Measurements from ENCODE around the gene DNAJC15. TPM values are rescaled to one million over a fixed set of nuclear protein-coding genes. Genes with fewer than 3 reads are reported as not detected.

DNAJC15 gene
- total RNA-seq, 1 experiment from 2014 or later: 10.8 TPM

DNA sequence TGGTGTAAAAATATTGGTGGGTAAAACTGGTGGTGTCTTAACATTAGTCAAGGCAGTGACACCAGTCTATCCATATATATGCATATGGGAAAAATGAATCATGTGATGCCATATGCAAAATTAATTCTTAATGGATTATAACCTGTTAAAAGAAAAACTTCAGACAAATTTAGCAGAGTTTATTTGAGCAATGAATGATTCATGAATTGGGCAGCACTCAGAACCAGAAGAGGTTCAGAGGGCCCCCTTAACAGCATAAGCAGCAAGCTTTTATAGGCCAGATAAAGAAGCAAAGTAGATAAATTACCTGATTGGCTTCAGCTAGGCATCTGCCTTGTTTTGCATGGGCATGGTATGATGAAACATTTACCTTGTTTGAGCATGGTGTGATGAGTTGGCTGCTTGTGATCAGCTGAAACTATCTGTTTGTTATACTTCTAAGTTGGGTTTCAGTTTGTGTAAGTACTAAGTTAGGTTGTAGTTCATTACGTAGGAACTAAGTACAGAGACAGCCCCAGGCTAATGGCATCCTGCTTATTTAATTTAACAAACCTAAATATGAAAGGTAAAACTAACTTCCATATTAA, 66.6 kb downstream of the DNAJC15 start:
- intact Hi-C loops (cut with micrococcal nuclease): loop anchor here (5.0 kb wide), 1 partner anchor 782 kb away; no protein-coding TSS in a partner anchor
- DNase-seq (ENCODE audit: low read depth, low spot score) (no peak), ATAC-seq (no peak)
- Histone ChIP-seq H2AFZ (ENCODE audit: low read depth, low read length, poor library complexity, severe bottlenecking) (no peak overlapping the region), H3K36me3 (ENCODE audit: control insufficient read depth in 1 of 2, insufficient read depth in 2 of 2, low read length in 2 of 2) (no peaks in the 10 kb centered on the region), H3K4me2 (ENCODE audit: low read length) (no peak overlapping the region), H3K4me3 (replicated peaks in 1 of 2; ENCODE audit: low read depth in 1 of 2, low read length in 2 of 2) (no peak overlapping the region), H3K79me2 (ENCODE audit: insufficient read depth, low read length) (no peaks in the 10 kb centered on the region), H3K27me3 (ENCODE audit: insufficient read depth, low read length) (no peaks in the 10 kb centered on the region), H3K9me2 (ENCODE audit: insufficient read depth) (no peaks in the 10 kb centered on the region), H3K27ac (ENCODE audit: low read depth, low read length) (no peak overlapping the region), H3K9ac (ENCODE audit: low read length) (no peak overlapping the region), H3K9me3 (ENCODE audit: control insufficient read depth in 1 of 2, insufficient read depth in 1 of 2, low read depth in 1 of 2, low read length in 2 of 2) (no peaks in the 10 kb centered on the region), H4K20me1 (ENCODE audit: insufficient read depth) (no peaks in the 10 kb centered on the region), H3K4me1 (ENCODE audit: control insufficient read depth in 1 of 2, insufficient read depth in 2 of 2, low read length in 2 of 2) (no peaks in the 10 kb centered on the region)
- TF ChIP-seq ATF3 (IDR thresholded peaks at IDR 0.05) (no peak), CTCF (IDR thresholded peaks at IDR 0.05 in 2 of 3, conservative IDR thresholded peaks at IDR 0.05 in 1 of 3; ENCODE audit: borderline replicate concordance in 1 of 3, insufficient read depth in 1 of 3, low read depth in 2 of 3, low read length in 2 of 3) (no peak)
- POLR2A ChIA-PET: no interaction called here
- CTCF ChIA-PET: no interaction called here
- BruUV-seq (replicated peaks): no TSS peak
- RAD21 ChIA-PET (ENCODE audit: low non-redundant PET in 1 of 2, low total read pairs in 2 of 2, uncharacterized antibody in 2 of 2, unreplicated experiment in 2 of 2): no interaction called here

DNA sequence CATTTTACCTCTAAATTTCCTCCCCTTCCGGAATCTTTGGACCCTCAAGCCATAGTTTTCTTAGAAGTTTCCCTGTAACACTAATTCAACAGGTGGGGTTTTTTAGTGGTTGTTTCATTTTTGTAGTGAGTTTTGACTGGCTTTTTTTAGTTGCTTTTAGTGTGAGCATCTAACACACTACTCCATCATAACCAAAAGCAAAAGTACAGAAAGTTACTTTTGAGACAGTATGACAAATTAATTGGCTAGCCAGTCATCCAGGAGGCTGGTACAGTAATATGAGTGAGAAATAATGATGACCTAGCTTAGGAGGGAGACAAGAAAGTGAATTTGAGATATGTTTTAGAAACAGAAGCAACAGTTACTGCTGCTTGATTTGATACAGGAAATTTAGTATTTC, 71.5 kb downstream of the DNAJC15 start:
- H3K79me2 ChIP-seq (ENCODE audit: insufficient read depth, low read length): no peaks in the 10 kb centered on the region
- no peak for ATAC-seq
- no peaks in the 10 kb centered on the region for H3K4me1 ChIP-seq (ENCODE audit: control insufficient read depth in 1 of 2, insufficient read depth in 2 of 2, low read length in 2 of 2)
- POLR2A ChIA-PET: no interaction called here
- H2AFZ ChIP-seq (ENCODE audit: low read depth, low read length, poor library complexity, severe bottlenecking): no peak overlapping the region
- no peaks in the 10 kb centered on the region for H3K9me3 ChIP-seq (ENCODE audit: control insufficient read depth in 1 of 2, insufficient read depth in 1 of 2, low read depth in 1 of 2, low read length in 2 of 2)
- no peak overlapping the region for H3K9ac ChIP-seq (ENCODE audit: low read length)
- H3K27me3 ChIP-seq (ENCODE audit: insufficient read depth, low read length): no peaks in the 10 kb centered on the region
- H3K27ac ChIP-seq (ENCODE audit: low read depth, low read length): no peak overlapping the region
- RAD21 ChIA-PET (ENCODE audit: low non-redundant PET in 1 of 2, low total read pairs in 2 of 2, uncharacterized antibody in 2 of 2, unreplicated experiment in 2 of 2): no interaction called here
- no peak for DNase-seq (ENCODE audit: low read depth, low spot score)
- H3K36me3 ChIP-seq (ENCODE audit: control insufficient read depth in 1 of 2, insufficient read depth in 2 of 2, low read length in 2 of 2): no peaks in the 10 kb centered on the region
- H3K4me3 ChIP-seq (replicated peaks in 1 of 2; ENCODE audit: low read depth in 1 of 2, low read length in 2 of 2): no peak overlapping the region
- H4K20me1 ChIP-seq (ENCODE audit: insufficient read depth): no peaks in the 10 kb centered on the region
- CTCF ChIA-PET: interaction anchor here (1.3 kb wide), 1 partner anchor 10 kb away, joined by 5 read pairs; no protein-coding TSS in a partner anchor
- H3K4me2 ChIP-seq (ENCODE audit: low read length): no peak overlapping the region
- TF ChIP-seq EGR1 (IDR thresholded peaks at IDR 0.05; ENCODE audit: low read depth): no peak
- no peak for TF ChIP-seq ATF3 (IDR thresholded peaks at IDR 0.05)
- TF ChIP-seq, protein P1, sequence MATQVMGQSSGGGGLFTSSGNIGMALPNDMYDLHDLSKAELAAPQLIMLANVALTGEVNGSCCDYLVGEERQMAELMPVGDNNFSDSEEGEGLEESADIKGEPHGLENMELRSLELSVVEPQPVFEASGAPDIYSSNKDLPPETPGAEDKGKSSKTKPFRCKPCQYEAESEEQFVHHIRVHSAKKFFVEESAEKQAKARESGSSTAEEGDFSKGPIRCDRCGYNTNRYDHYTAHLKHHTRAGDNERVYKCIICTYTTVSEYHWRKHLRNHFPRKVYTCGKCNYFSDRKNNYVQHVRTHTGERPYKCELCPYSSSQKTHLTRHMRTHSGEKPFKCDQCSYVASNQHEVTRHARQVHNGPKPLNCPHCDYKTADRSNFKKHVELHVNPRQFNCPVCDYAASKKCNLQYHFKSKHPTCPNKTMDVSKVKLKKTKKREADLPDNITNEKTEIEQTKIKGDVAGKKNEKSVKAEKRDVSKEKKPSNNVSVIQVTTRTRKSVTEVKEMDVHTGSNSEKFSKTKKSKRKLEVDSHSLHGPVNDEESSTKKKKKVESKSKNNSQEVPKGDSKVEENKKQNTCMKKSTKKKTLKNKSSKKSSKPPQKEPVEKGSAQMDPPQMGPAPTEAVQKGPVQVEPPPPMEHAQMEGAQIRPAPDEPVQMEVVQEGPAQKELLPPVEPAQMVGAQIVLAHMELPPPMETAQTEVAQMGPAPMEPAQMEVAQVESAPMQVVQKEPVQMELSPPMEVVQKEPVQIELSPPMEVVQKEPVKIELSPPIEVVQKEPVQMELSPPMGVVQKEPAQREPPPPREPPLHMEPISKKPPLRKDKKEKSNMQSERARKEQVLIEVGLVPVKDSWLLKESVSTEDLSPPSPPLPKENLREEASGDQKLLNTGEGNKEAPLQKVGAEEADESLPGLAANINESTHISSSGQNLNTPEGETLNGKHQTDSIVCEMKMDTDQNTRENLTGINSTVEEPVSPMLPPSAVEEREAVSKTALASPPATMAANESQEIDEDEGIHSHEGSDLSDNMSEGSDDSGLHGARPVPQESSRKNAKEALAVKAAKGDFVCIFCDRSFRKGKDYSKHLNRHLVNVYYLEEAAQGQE (IDR thresholded peaks at IDR 0.05; ENCODE audit: low read depth): no peak
- no peak for TF ChIP-seq JUND (IDR thresholded peaks at IDR 0.05)
- no peak for TF ChIP-seq SIN3A (IDR thresholded peaks at IDR 0.05; ENCODE audit: low read depth)
- TF ChIP-seq RAD21 (IDR thresholded peaks at IDR 0.05; ENCODE audit: low read depth): no peak
- TF ChIP-seq SRF (IDR thresholded peaks at IDR 0.05; ENCODE audit: low read depth): no peak
- no peak for TF ChIP-seq YY1 (IDR thresholded peaks at IDR 0.05; ENCODE audit: extremely low read depth, insufficient replicate concordance, low read depth, low read length)
- TF ChIP-seq POLR2AphosphoS5 (IDR thresholded peaks at IDR 0.05; ENCODE audit: low read depth, low read length): no peak
- TF ChIP-seq TCF7L2 (IDR thresholded peaks at IDR 0.05; ENCODE audit: borderline replicate concordance, extremely low read depth, insufficient read depth, insufficient read length): no peak
- TF ChIP-seq ELF1 (IDR thresholded peaks at IDR 0.05; ENCODE audit: borderline replicate concordance, low read depth): no peak
- TF ChIP-seq ZNF274 (IDR thresholded peaks at IDR 0.05; ENCODE audit: low read depth, low read length): no peak
- intact Hi-C loops (cut with micrococcal nuclease): no loop called here
- BruUV-seq (replicated peaks): no TSS peak
- H3K9me2 ChIP-seq (ENCODE audit: insufficient read depth): no peaks in the 10 kb centered on the region

All from HCT116 (cell line).